Neuronal stem cell (in vitro differentiated cells): ENCODE data around the gene MYBBP1A.
A peak's percentile ranks its signal among the peaks of the same experiment; 100 is the strongest.

Source experiments
- DNase-seq: peaks from one replicate; pipeline ENCODE4 v3.0.0-alpha.2; 2013; ENCODE audit warnings: low spot score
- H2AFZ ChIP-seq: one replicate; pipeline ENCODE4 v1.6.1; 2013; ENCODE audit warnings: mild to moderate bottlenecking, low read length, inconsistent platforms
- H2AK5ac ChIP-seq: 2 replicates; pipeline ENCODE4 v1.6.1; 2013; ENCODE audit warnings: low read depth, mild to moderate bottlenecking, inconsistent platforms, low read length, moderate library complexity, mixed read lengths
- H2BK120ac ChIP-seq: 2 replicates; pipeline ENCODE4 v1.6.1; 2013; ENCODE audit warnings: low read depth, mild to moderate bottlenecking, inconsistent platforms, low read length, moderate library complexity, mixed read lengths
- H2BK12ac ChIP-seq: one replicate; pipeline ENCODE4 v1.6.1; 2013; ENCODE audit warnings: low read length, inconsistent platforms
- H2BK15ac ChIP-seq: 2 replicates; pipeline ENCODE4 v1.6.1; 2013; ENCODE audit warnings: mild to moderate bottlenecking, low read length, inconsistent platforms, mixed read lengths
- H2BK5ac ChIP-seq: one replicate; pipeline ENCODE4 v1.6.1; 2013; ENCODE audit warnings: inconsistent platforms, mild to moderate bottlenecking, low read length, moderate library complexity
- H3K14ac ChIP-seq: one replicate; pipeline ENCODE4 v1.6.1; 2013; ENCODE audit warnings: low read length, inconsistent platforms
- H3K18ac ChIP-seq: 2 replicates; pipeline ENCODE4 v1.6.1; 2013; ENCODE audit warnings: low read length, inconsistent platforms
- H3K23ac ChIP-seq: 2 replicates; pipeline ENCODE4 v1.6.1; 2013; ENCODE audit warnings: low read depth, mild to moderate bottlenecking, mixed read lengths, low read length, inconsistent platforms; ENCODE audit not compliant: poor library complexity
- H3K27ac ChIP-seq: replicated peaks from 3 replicates; pipeline ENCODE4 v1.5.1; 2013; ENCODE audit warnings: low read length, inconsistent platforms
- H3K27me3 ChIP-seq, 3 experiments: 2 replicates each; pipeline ENCODE4 v1.6.1; 2013; ENCODE audit warnings: low read length in 3 of 3, mild to moderate bottlenecking in 2 of 3, inconsistent platforms in 1 of 3, low read depth in 1 of 3, mixed read lengths in 1 of 3, moderate library complexity in 1 of 3; ENCODE audit not compliant: control insufficient read depth in 3 of 3, insufficient read depth in 3 of 3
- H3K36me3 ChIP-seq, 2 donors: replicated peaks in 1 of 2; 2 replicates each; pipeline ENCODE4 v1.6.1; 2013; ENCODE audit warnings: low read length in 2 of 2; ENCODE audit not compliant: control insufficient read depth in 2 of 2, insufficient read depth in 2 of 2
- H3K4ac ChIP-seq: 2 replicates; pipeline ENCODE4 v1.6.1; 2013; ENCODE audit warnings: inconsistent platforms, mild to moderate bottlenecking, low read length, moderate library complexity
- H3K4me1 ChIP-seq, 2 donors: 1 replicate in 1 of 2; 2 replicates in 1 of 2; pipeline ENCODE4 v1.6.1; 2013; ENCODE audit warnings: low read length in 2 of 2, low read depth in 1 of 2; ENCODE audit not compliant: control insufficient read depth in 2 of 2, insufficient read depth in 1 of 2
- H3K4me2 ChIP-seq: one replicate; pipeline ENCODE4 v1.6.1; 2013; ENCODE audit warnings: mild to moderate bottlenecking, low read length, inconsistent platforms; ENCODE audit not compliant: insufficient read depth, poor library complexity, severe bottlenecking
- H3K4me3 ChIP-seq, 2 donors: 2 replicates each; pipeline ENCODE4 v1.5.1; 2013; ENCODE audit warnings: low read length in 2 of 2, mild to moderate bottlenecking in 2 of 2, inconsistent platforms in 1 of 2, moderate library complexity in 1 of 2
- H3K79me1 ChIP-seq: one replicate; pipeline ENCODE4 v1.6.1; 2013; ENCODE audit warnings: low read depth, mild to moderate bottlenecking, inconsistent platforms, low read length, moderate library complexity
- H3K9ac ChIP-seq: one replicate; pipeline ENCODE4 v1.6.1; 2013; ENCODE audit warnings: mild to moderate bottlenecking, low read depth, low read length, inconsistent platforms; ENCODE audit not compliant: poor library complexity
- H3K9me3 ChIP-seq, 2 donors: replicated peaks in 1 of 2; 2 replicates each; pipeline versions ENCODE3 to v1.6.1; 2013; ENCODE audit warnings: low read length in 2 of 2, mild to moderate bottlenecking in 2 of 2, inconsistent platforms in 1 of 2, low read depth in 1 of 2, mixed read lengths in 1 of 2, moderate library complexity in 1 of 2; ENCODE audit not compliant: control insufficient read depth in 2 of 2, insufficient read depth in 1 of 2
- H4K8ac ChIP-seq: one replicate; pipeline ENCODE4 v1.6.1; 2013; ENCODE audit warnings: low read depth, mild to moderate bottlenecking, inconsistent platforms, low read length, moderate library complexity
- H4K91ac ChIP-seq: one replicate; pipeline ENCODE4 v1.6.1; 2013; ENCODE audit warnings: low read length, low read depth, mild to moderate bottlenecking, inconsistent platforms; ENCODE audit not compliant: poor library complexity
- WGBS, 2 donors: extraction: QIAGEN DNeasy Blood & Tissue Kit; methylation state at CpG; one replicate each; pipeline ENCODE4 v1.1.7; 2013; ENCODE audit warnings: missing lambda C conversion rate in 2 of 2, mixed read lengths in 1 of 2; ENCODE audit not compliant: insufficient read length in 2 of 2, insufficient replicate concordance in 1 of 2; ENCODE audit errors: extremely low coverage in 2 of 2; 5-methylcytosine and 5-hydroxymethylcytosine counted together

MYBBP1A gene

GRCh38 chr17:4503283-4504025 is 51.7 kb downstream of the MYBBP1A start:
- peak overlapping the region; percentile 25 for H3K18ac ChIP-seq
- no peak overlapping the region for H2BK120ac ChIP-seq
- H3K79me1 ChIP-seq, result no peaks in the 10 kb centered on the region
- no peak overlapping the region for H3K27ac ChIP-seq
- H4K8ac ChIP-seq, result no peak overlapping the region
- H3K4ac ChIP-seq, result no peak overlapping the region
- no peak overlapping the region for H2BK15ac ChIP-seq
- WGBS, 2 donors, result no CpG with 5 or more reads among the region's 4 CpGs
- peaks cover 10 to 78% (median 28%) of the 10 kb centered on the region in 3 experiments for H3K27me3 ChIP-seq
- no peak overlapping the region for H3K23ac ChIP-seq
- H3K36me3 ChIP-seq, result no peaks in the 10 kb centered on the region
- no peak overlapping the region for H4K91ac ChIP-seq
- no peak overlapping the region for H2BK12ac ChIP-seq
- peaks cover 2 to 14% of the 10 kb centered on the region in 2 donors for H3K4me1 ChIP-seq
- H2BK5ac ChIP-seq, result no peak overlapping the region
- no peak for DNase-seq
- H3K9ac ChIP-seq, result no peak overlapping the region
- H3K4me2 ChIP-seq, result no peak overlapping the region
- H3K9me3 ChIP-seq, result no peaks in the 10 kb centered on the region
- H2AK5ac ChIP-seq, result no peak overlapping the region
- H3K4me3 ChIP-seq, result no peak overlapping the region
- H3K14ac ChIP-seq, result no peak overlapping the region
- no peak overlapping the region for H2AFZ ChIP-seq

- H4K8ac ChIP-seq, result no peak overlapping the region
- H3K4ac ChIP-seq, result no peak overlapping the region
- no peak overlapping the region for H2BK15ac ChIP-seq
- no peak overlapping the region for H3K14ac ChIP-seq
- WGBS, 2 donors, result no CpG with 5 or more reads among the region's 18 CpGs
- H2BK5ac ChIP-seq, result no peak overlapping the region
- H3K36me3 ChIP-seq, result no peaks in the 10 kb centered on the region
- H3K9ac ChIP-seq, result no peak overlapping the region
- H3K27me3 ChIP-seq, result peaks cover 11 to 79% (median 36%) of the 10 kb centered on the region in 3 experiments
- H3K4me2 ChIP-seq, result no peak overlapping the region
- no peak overlapping the region for H2BK12ac ChIP-seq
- H3K18ac ChIP-seq, result peak overlapping the region; percentile 25
- no peak overlapping the region for H3K4me3 ChIP-seq
- no peak overlapping the region for H3K27ac ChIP-seq
- H3K4me1 ChIP-seq, result peaks cover 2 to 16% of the 10 kb centered on the region in 2 donors
- DNase-seq, result no peak
- H2BK120ac ChIP-seq, result no peak overlapping the region
- no peaks in the 10 kb centered on the region for H3K79me1 ChIP-seq
- no peaks in the 10 kb centered on the region for H3K9me3 ChIP-seq
- H3K23ac ChIP-seq, result no peak overlapping the region
- no peak overlapping the region for H4K91ac ChIP-seq
- H2AK5ac ChIP-seq, result no peak overlapping the region
- H2AFZ ChIP-seq, result no peak overlapping the region
These were observed 52.6 kb downstream of the MYBBP1A start for GRCh38 chr17:4502466-4503154.

GRCh38 chr17:4501295-4501949 is 53.8 kb downstream of the MYBBP1A start:
- H3K4me3 ChIP-seq, result no peak overlapping the region
- H3K36me3 ChIP-seq, result no peaks in the 10 kb centered on the region
- no peak overlapping the region for H2BK12ac ChIP-seq
- no peak overlapping the region for H3K18ac ChIP-seq
- no peak overlapping the region for H3K4me2 ChIP-seq
- no peak overlapping the region for H2AK5ac ChIP-seq
- H3K14ac ChIP-seq, result no peak overlapping the region
- H3K79me1 ChIP-seq, result no peaks in the 10 kb centered on the region
- H3K9ac ChIP-seq, result no peak overlapping the region
- no peak overlapping the region for H4K8ac ChIP-seq
- no CpG with 5 or more reads among the region's 3 CpGs for WGBS, 2 donors
- H3K4me1 ChIP-seq, result peaks cover 2 to 18% of the 10 kb centered on the region in 2 donors
- peaks cover 11 to 89% (median 45%) of the 10 kb centered on the region in 3 experiments for H3K27me3 ChIP-seq
- H2BK120ac ChIP-seq, result no peak overlapping the region
- no peak overlapping the region for H2AFZ ChIP-seq
- DNase-seq, result no peak
- H4K91ac ChIP-seq, result no peak overlapping the region
- no peak overlapping the region for H2BK15ac ChIP-seq
- no peak overlapping the region for H2BK5ac ChIP-seq
- H3K4ac ChIP-seq, result no peak overlapping the region
- no peak overlapping the region for H3K23ac ChIP-seq
- H3K9me3 ChIP-seq, result no peaks in the 10 kb centered on the region
- H3K27ac ChIP-seq, result no peak overlapping the region

- Histone ChIP-seq H3K79me1 (no peaks in the 10 kb centered on the region), H3K27ac (no peak overlapping the region), H4K91ac (no peak overlapping the region), H4K8ac (no peak overlapping the region), H3K4me3 (no peak overlapping the region), H3K9ac (no peak overlapping the region), H3K14ac (no peak overlapping the region), H3K18ac (peak overlapping the region; percentile 5), H2AFZ (peak overlapping the region; percentile 53), H3K23ac (peak overlapping the region; percentile 60), H3K4me2 (no peak overlapping the region), H3K4me1 (peaks cover 2 to 18% of the 10 kb centered on the region in 2 donors), H2BK5ac (no peak overlapping the region), H2AK5ac (peak overlapping the region; percentile 68), H3K27me3 (peaks cover 11 to 80% (median 45%) of the 10 kb centered on the region in 3 experiments), H3K36me3 (no peaks in the 10 kb centered on the region), H2BK120ac (no peak overlapping the region), H3K9me3 (no peaks in the 10 kb centered on the region), H3K4ac (no peak overlapping the region), H2BK12ac (no peak overlapping the region), H2BK15ac (no peak overlapping the region)
- no peak for DNase-seq
- WGBS, 2 donors, result no CpG with 5 or more reads among the region's 7 CpGs
These were observed 55.0 kb downstream of the MYBBP1A start for GRCh38 chr17:4500191-4500571.
